ENCODE data around the gene SRGAP2. TPM values are rescaled to one million over a fixed set of nuclear protein-coding genes. Genes with fewer than 3 reads are reported as not detected.
"Not testable (repeated sequence)": the region's sequence is repeated elsewhere in the genome, so short reads cannot be mapped to it uniquely, and the experiment has no call there.

The SRGAP2 gene
- total and polyA plus RNA-seq, 3 experiments from 2014 or later: 14.0 to 45.1 (median 39.9) TPM

DNA sequence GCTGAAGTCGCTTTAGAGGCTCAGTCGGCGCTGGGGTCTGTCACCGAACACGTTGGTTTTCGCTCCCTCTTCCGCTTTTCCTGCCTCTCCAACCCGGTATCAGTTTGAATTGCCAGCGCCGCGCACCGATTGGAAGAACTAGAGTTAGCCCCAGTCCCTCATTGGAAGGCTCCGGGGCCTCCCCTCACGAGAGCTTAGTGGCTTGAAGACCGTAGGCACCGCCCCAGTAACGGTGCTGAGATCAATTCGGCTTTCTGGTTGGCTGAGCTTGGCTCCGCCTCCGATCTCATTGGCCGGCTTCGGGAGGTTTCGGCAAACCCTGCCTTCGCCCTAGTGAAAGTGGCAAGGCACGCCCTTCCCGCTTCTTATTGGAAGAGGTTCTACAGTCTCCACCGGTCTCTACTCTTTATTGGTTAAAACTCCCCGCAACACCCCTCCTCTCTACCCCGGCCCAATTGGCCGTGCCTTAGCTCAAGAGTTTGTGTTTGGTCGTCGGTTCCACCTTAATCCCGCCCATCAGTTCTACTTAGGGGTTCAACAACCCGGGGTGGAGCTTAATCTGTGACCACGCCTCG, 465 bp upstream of the SRGAP2 start, which contains the start of gene FAM72A:
FAM72A (minus strand) TSS at position 51 of the 575 bp plus-strand sequence. CDS start 814 bp downstream, outside the sequence.
- H3K4me1 ChIP-seq (ENCODE audit: insufficient read depth, low read length); CTCF ChIA-PET; POLR2A ChIA-PET; H3K36me3 ChIP-seq (ENCODE audit: insufficient read depth, low read length); H3K36me3 Mint-ChIP-seq; H3K27me3 Mint-ChIP-seq; H3K27me3 ChIP-seq (ENCODE audit: insufficient read depth, low read length, poor library complexity, severe bottlenecking); H3K27ac ChIP-seq (ENCODE audit: low read depth, low read length); H3K9me3 ChIP-seq (ENCODE audit: low read length); H3K4me3 ChIP-seq (ENCODE audit: low read length); H3K9me3 Mint-ChIP-seq; H3K4me1 Mint-ChIP-seq: not testable (repeated sequence)
- peak within 1 kb of the TSS; percentile 49 to 92 (median 81) for H3K4me3 Mint-ChIP-seq
- DNase-seq: peak; percentile 93 to 99 (median 99)
- H3K27ac Mint-ChIP-seq: peak within 1 kb of the TSS in 2 of 8 donors; percentile 76 to 79

GRCh38 chr1:206204159-206204511, 794 bp downstream of the SRGAP2 start:
- H3K4me3 ChIP-seq (ENCODE audit: low read length); POLR2A ChIA-PET: not testable (repeated sequence)

DNA sequence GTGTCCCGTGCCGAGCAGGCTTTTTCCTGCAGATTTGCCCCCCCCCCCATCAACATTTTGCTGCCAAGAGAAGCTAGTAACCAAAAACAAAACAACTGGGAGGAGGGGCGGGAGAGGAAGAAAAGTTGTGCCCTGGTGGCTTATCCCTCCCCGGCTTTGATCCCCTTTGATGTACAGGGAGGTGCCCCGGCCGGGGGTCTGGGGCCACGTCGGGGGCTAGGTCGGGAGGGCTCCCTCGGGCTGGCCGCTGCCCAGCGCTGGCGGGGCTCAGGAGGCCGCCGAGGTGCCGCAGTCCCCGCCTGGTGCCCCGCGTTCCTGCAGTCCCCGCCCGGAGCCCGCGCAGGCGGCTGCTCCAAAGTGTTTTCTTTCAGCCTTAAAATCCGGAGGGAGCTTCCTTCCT, 1.5 kb downstream of the SRGAP2 start:
- H3K27ac ChIP-seq (ENCODE audit: low read depth, low read length); H3K27me3 ChIP-seq (ENCODE audit: insufficient read depth, low read length, poor library complexity, severe bottlenecking); H3K4me3 ChIP-seq (ENCODE audit: low read length); CTCF ChIA-PET; H3K9me3 ChIP-seq (ENCODE audit: low read length); POLR2A ChIA-PET; H3K36me3 ChIP-seq (ENCODE audit: insufficient read depth, low read length); H3K4me1 Mint-ChIP-seq; H3K4me1 ChIP-seq (ENCODE audit: insufficient read depth, low read length); H3K27me3 Mint-ChIP-seq; H3K9me3 Mint-ChIP-seq; H3K36me3 Mint-ChIP-seq: not testable (repeated sequence)
- peak overlapping the region in 1 of 8 donors; percentile 72 for H3K27ac Mint-ChIP-seq
- DNase-seq: peak in 3 of 5 donors; percentile 0 to 2 (median 1)
- H3K4me3 Mint-ChIP-seq: peak overlapping the region; percentile 59 to 92 (median 88)

More at GRCh38 chr1:206204159-206204511, 794 bp downstream of the SRGAP2 start:
- H3K27ac Mint-ChIP-seq; H3K27me3 Mint-ChIP-seq; DNase-seq; H3K9me3 ChIP-seq (ENCODE audit: low read length); H3K36me3 ChIP-seq (ENCODE audit: insufficient read depth, low read length); H3K4me1 ChIP-seq (ENCODE audit: insufficient read depth, low read length); H3K27ac ChIP-seq (ENCODE audit: low read depth, low read length); H3K9me3 Mint-ChIP-seq; H3K4me1 Mint-ChIP-seq; H3K36me3 Mint-ChIP-seq; CTCF ChIA-PET; H3K27me3 ChIP-seq (ENCODE audit: insufficient read depth, low read length, poor library complexity, severe bottlenecking): not testable (repeated sequence)
- H3K4me3 Mint-ChIP-seq: peak overlapping the region; percentile 55 to 80 (median 63)

DNA sequence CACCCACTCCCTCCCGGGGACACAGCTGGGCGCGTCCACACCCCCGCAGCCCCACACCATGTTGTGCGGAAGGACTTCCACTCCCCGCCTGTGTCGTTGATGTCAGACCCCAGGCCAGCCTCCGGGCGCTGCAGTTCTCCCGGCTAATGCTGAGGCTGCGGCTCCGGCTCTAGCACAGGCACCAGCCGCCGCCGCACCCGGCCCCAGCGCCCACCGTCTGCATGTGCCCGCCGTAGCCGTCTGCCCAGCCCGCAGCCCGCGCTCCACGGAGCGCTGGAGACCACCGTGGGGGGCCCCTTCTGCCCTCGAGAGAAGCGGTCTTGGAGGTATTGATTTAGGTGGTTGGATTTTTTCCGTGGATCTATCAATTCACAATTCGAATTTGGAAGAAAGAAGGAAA, 2.2 kb downstream of the SRGAP2 start:
- H3K9me3 ChIP-seq (ENCODE audit: low read length); H3K9me3 Mint-ChIP-seq; POLR2A ChIA-PET; H3K27ac ChIP-seq (ENCODE audit: low read depth, low read length); H3K4me3 Mint-ChIP-seq; H3K4me1 Mint-ChIP-seq; H3K27me3 ChIP-seq (ENCODE audit: insufficient read depth, low read length, poor library complexity, severe bottlenecking); H3K4me1 ChIP-seq (ENCODE audit: insufficient read depth, low read length); H3K36me3 Mint-ChIP-seq; H3K36me3 ChIP-seq (ENCODE audit: insufficient read depth, low read length); H3K4me3 ChIP-seq (ENCODE audit: low read length); H3K27ac Mint-ChIP-seq; H3K27me3 Mint-ChIP-seq; CTCF ChIA-PET: not testable (repeated sequence)
- peak in 1 of 5 donors; percentile 45 for DNase-seq

GRCh38 chr1:206210802-206211201, 7.5 kb downstream of the SRGAP2 start:
- H3K27ac ChIP-seq (ENCODE audit: low read depth, low read length); H3K36me3 ChIP-seq (ENCODE audit: insufficient read depth, low read length); H3K4me3 ChIP-seq (ENCODE audit: low read length); H3K4me1 Mint-ChIP-seq; H3K4me3 Mint-ChIP-seq; POLR2A ChIA-PET; H3K9me3 ChIP-seq (ENCODE audit: low read length); CTCF ChIA-PET; DNase-seq; H3K27me3 ChIP-seq (ENCODE audit: insufficient read depth, low read length, poor library complexity, severe bottlenecking); H3K27ac Mint-ChIP-seq; H3K9me3 Mint-ChIP-seq; H3K36me3 Mint-ChIP-seq; H3K27me3 Mint-ChIP-seq; H3K4me1 ChIP-seq (ENCODE audit: insufficient read depth, low read length): not testable (repeated sequence)

- H3K9me3 ChIP-seq (ENCODE audit: low read length); H3K27ac ChIP-seq (ENCODE audit: low read depth, low read length); POLR2A ChIA-PET; H3K27me3 ChIP-seq (ENCODE audit: insufficient read depth, low read length, poor library complexity, severe bottlenecking); H3K4me3 Mint-ChIP-seq; CTCF ChIA-PET; H3K36me3 ChIP-seq (ENCODE audit: insufficient read depth, low read length); H3K4me1 ChIP-seq (ENCODE audit: insufficient read depth, low read length); H3K4me3 ChIP-seq (ENCODE audit: low read length); H3K4me1 Mint-ChIP-seq; H3K27me3 Mint-ChIP-seq; DNase-seq; H3K9me3 Mint-ChIP-seq; H3K36me3 Mint-ChIP-seq; H3K27ac Mint-ChIP-seq: not testable (repeated sequence)
Measured at GRCh38 chr1:206215600-206216392, 12.5 kb downstream of the SRGAP2 start.

GRCh38 chr1:206218285-206218684, 14.9 kb downstream of the SRGAP2 start:
- H3K9me3 Mint-ChIP-seq, H3K36me3 Mint-ChIP-seq: not testable (repeated sequence)

GRCh38 chr1:206218765-206219164, 15.4 kb downstream of the SRGAP2 start:
- H3K4me3 Mint-ChIP-seq, POLR2A ChIA-PET: not testable (repeated sequence)

More at GRCh38 chr1:206218285-206218684, 14.9 kb downstream of the SRGAP2 start:
- H3K4me3 ChIP-seq (ENCODE audit: low read length); H3K9me3 ChIP-seq (ENCODE audit: low read length); H3K27ac Mint-ChIP-seq; DNase-seq; H3K4me1 ChIP-seq (ENCODE audit: insufficient read depth, low read length); POLR2A ChIA-PET; CTCF ChIA-PET; H3K4me3 Mint-ChIP-seq; H3K27ac ChIP-seq (ENCODE audit: low read depth, low read length); H3K36me3 ChIP-seq (ENCODE audit: insufficient read depth, low read length); H3K27me3 Mint-ChIP-seq; H3K27me3 ChIP-seq (ENCODE audit: insufficient read depth, low read length, poor library complexity, severe bottlenecking); H3K4me1 Mint-ChIP-seq: not testable (repeated sequence)

More at GRCh38 chr1:206218765-206219164, 15.4 kb downstream of the SRGAP2 start:
- H3K9me3 ChIP-seq (ENCODE audit: low read length); H3K27ac ChIP-seq (ENCODE audit: low read depth, low read length); DNase-seq; H3K9me3 Mint-ChIP-seq; H3K27me3 Mint-ChIP-seq; H3K4me1 ChIP-seq (ENCODE audit: insufficient read depth, low read length); H3K4me3 ChIP-seq (ENCODE audit: low read length); H3K36me3 ChIP-seq (ENCODE audit: insufficient read depth, low read length); H3K27ac Mint-ChIP-seq; H3K4me1 Mint-ChIP-seq; CTCF ChIA-PET; H3K36me3 Mint-ChIP-seq; H3K27me3 ChIP-seq (ENCODE audit: insufficient read depth, low read length, poor library complexity, severe bottlenecking): not testable (repeated sequence)

All from CD8-positive, alpha-beta memory T cell (primary cell).